GM18873 (cell line): ENCODE measurements around the gene B4GALNT1.

ENCODE experiments used
- ATAC-seq: cut with Tn5 transposase; IDR thresholded peaks from one replicate; pipeline ENCODE4 v1.9.1; 2021; ENCODE audit warnings: mild to moderate bottlenecking, moderate library complexity, moderate number of reproducible peaks; ENCODE audit not compliant: unreplicated experiment, low FRiP score

Gene B4GALNT1

GRCh38 chr12:57609781-57610553, 23.0 kb downstream of the B4GALNT1 start:
- ATAC-seq = no peak

GRCh38 chr12:57609101-57609780, 23.8 kb downstream of the B4GALNT1 start:
- no peak for ATAC-seq

- ATAC-seq = no peak
These were observed 24.9 kb downstream of the B4GALNT1 start for GRCh38 chr12:57607958-57608663.

- ATAC-seq = no peak
These were observed 26.2 kb downstream of the B4GALNT1 start for GRCh38 chr12:57606821-57607220.

GRCh38 chr12:57606399-57606798, 26.6 kb downstream of the B4GALNT1 start:
- ATAC-seq = no peak

- ATAC-seq = no peak
These were observed 27.1 kb downstream of the B4GALNT1 start for GRCh38 chr12:57605811-57606311.

- ATAC-seq = no peak
These were observed 27.8 kb downstream of the B4GALNT1 start for GRCh38 chr12:57604992-57605810.

GRCh38 chr12:57604454-57604991, 28.5 kb downstream of the B4GALNT1 start, which contains the start of gene DTX3:
Gene DTX3, plus strand, starts transcription at chr12:57604824. Its CDS starts 1,694 bp downstream, at chr12:57606518.
- ATAC-seq = no peak

- ATAC-seq = no peak
These were observed 29.1 kb downstream of the B4GALNT1 start for GRCh38 chr12:57603815-57604453.

- ATAC-seq = no peak
These were observed 29.7 kb downstream of the B4GALNT1 start for GRCh38 chr12:57603324-57603723.

GRCh38 chr12:57602544-57602943, 30.5 kb downstream of the B4GALNT1 start:
- ATAC-seq = no peak

- no peak for ATAC-seq
These were observed 32.6 kb downstream of the B4GALNT1 start for GRCh38 chr12:57600395-57600794.

- no peak for ATAC-seq
These were observed 39.8 kb downstream of the B4GALNT1 start for GRCh38 chr12:57593187-57593586.

GRCh38 chr12:57592551-57593165, 40.3 kb downstream of the B4GALNT1 start:
- ATAC-seq = no peak

- ATAC-seq = no peak
These were observed 41.1 kb downstream of the B4GALNT1 start for GRCh38 chr12:57591782-57592325.

- ATAC-seq = peak; percentile 61
These were observed 41.9 kb downstream of the B4GALNT1 start, which contains the start of gene PIP4K2C for GRCh38 chr12:57590864-57591781. Gene PIP4K2C, plus strand, starts transcription at chr12:57591192. Its CDS starts 98 bp downstream, at chr12:57591290.

- no peak for ATAC-seq
These were observed 42.5 kb downstream of the B4GALNT1 start for GRCh38 chr12:57590479-57590863.
